ENCODE data around the gene SCGB1C1. TPM values are rescaled to one million over a fixed set of nuclear protein-coding genes. Genes with fewer than 3 reads are reported as not detected.

Gene SCGB1C1
- total and polyA plus RNA-seq, 2 of the 8 experiments (the other 6 are each of a cell fraction or from before 2014, with no cell fraction given): not detected

- WGBS, 2 experiments (ENCODE audit: extremely low coverage in 1 of 2, insufficient coverage in 1 of 2, insufficient read length in 1 of 2, insufficient replicate concordance in 2 of 2, low coverage in 1 of 2, low lambda C conversion rate in 2 of 2, missing lambda C conversion rate in 1 of 2): 2% methylated on average over 57 of the region's 57 CpGs; no CpG with 5 or more reads in 1 of the 2 experiments
- POLR2A ChIA-PET (ENCODE audit: partially characterized antibody): interaction anchor here (0.6 to 2.3 kb wide), 10 partner anchors 8 to 298 kb away, joined by 3 to 11 read pairs (median 4); partner anchors contain the start of gene RNH1
- no peak for TF ChIP-seq NANOG (IDR thresholded peaks at IDR 0.05; ENCODE audit: insufficient read depth, low read depth, low read length, poor library complexity, severe bottlenecking)
- peak; percentile 62 for TF ChIP-seq TAF1 (IDR thresholded peaks at IDR 0.05; ENCODE audit: low read depth, low read length)
- peak; percentile 41; the same call in 1 of the 2 replicates for TF ChIP-seq CREB1 (IDR thresholded peaks at IDR 0.05)
- TF ChIP-seq POLR2A (IDR thresholded peaks at IDR 0.05; ENCODE audit: control extremely low read depth in 1 of 2, low read depth in 2 of 2, low read length in 2 of 2): peak in 1 of 2 experiments; percentile 45; a peak in 2 of 3 replicates
- peak; percentile 23 for TF ChIP-seq ASH2L (IDR thresholded peaks at IDR 0.05; ENCODE audit: low read length)
- peak; percentile 28 for TF ChIP-seq TAF7 (optimal IDR thresholded peaks at IDR 0.05; ENCODE audit: borderline replicate concordance, low read depth, low read length)
- TF ChIP-seq TEAD4 (IDR thresholded peaks at IDR 0.05; ENCODE audit: low read depth, low read length): no peak
- no peak for TF ChIP-seq USF2 (IDR thresholded peaks at IDR 0.05; ENCODE audit: low read length)
- no peak; the same call in 1 of the 2 replicates for TF ChIP-seq RBBP5 (IDR thresholded peaks at IDR 0.05; ENCODE audit: borderline replicate concordance, low read depth, low read length)
- TF ChIP-seq POLR2AphosphoS5 (IDR thresholded peaks at IDR 0.05; ENCODE audit: low read depth, low read length): peak; percentile 27; the same call in 1 of the 2 replicates
- peak; percentile 74; the same call in 1 of the 2 replicates for TF ChIP-seq PHF8 (conservative IDR thresholded peaks at IDR 0.05; ENCODE audit: low read depth, low read length)
These were observed 15.5 kb downstream of the SCGB1C1 start for GRCh38 chr11:208181-208916.

More at GRCh38 chr11:208181-208916, 15.5 kb downstream of the SCGB1C1 start:
- Histone ChIP-seq H3K79me2 (ENCODE audit: control insufficient read depth in 1 of 2, insufficient read depth in 2 of 2, low read length in 2 of 2) (peaks cover 0 to 31% of the 10 kb centered on the region in 2 experiments; a peak in 3 of 4 replicates), H3K9me3 (ENCODE audit: insufficient read depth in 2 of 2, low read depth in 1 of 2, low read length in 1 of 2) (no peaks in the 10 kb centered on the region), H2AK5ac (ENCODE audit: low read depth, low read length) (peak overlapping the region; percentile 41; the same call in 1 of the 2 replicates), H2BK15ac (ENCODE audit: low read length) (no peak overlapping the region), H3K4ac (replicated peaks; ENCODE audit: insufficient read length, low read depth, low read length) (no peak overlapping the region), H2BK20ac (ENCODE audit: low read length) (no peak overlapping the region), H4K91ac (replicated peaks; ENCODE audit: insufficient read length, low read length) (peak overlapping the region; percentile 48), H2BK120ac (replicated peaks; ENCODE audit: low read depth, low read length) (no peak overlapping the region), H2AFZ (ENCODE audit: low read length) (no peak overlapping the region), H3K27me3 (replicated peaks in 1 of 4; ENCODE audit: control insufficient read depth in 3 of 4, extremely low read depth in 1 of 4, insufficient read depth in 3 of 4, low read length in 3 of 4) (no peaks in the 10 kb centered on the region), H3K4me3 (ENCODE audit: extremely low read depth in 1 of 4, insufficient read depth in 2 of 4, low read depth in 3 of 4, low read length in 4 of 4) (peak overlapping the region; percentile 85 to 89 (median 87)), H3K9ac (replicated peaks in 1 of 4; ENCODE audit: extremely low read depth in 1 of 4, low read depth in 3 of 4, low read length in 3 of 4) (peak overlapping the region; percentile 51 to 76 (median 73)), H2BK5ac (ENCODE audit: low read depth, low read length) (peak overlapping the region; percentile 47), H4K20me1 (replicated peaks in 1 of 2; ENCODE audit: control insufficient read depth in 1 of 2, insufficient read depth in 2 of 2, low read length in 2 of 2) (peaks cover 0 to 31% of the 10 kb centered on the region in 2 experiments), H3K36me3 (ENCODE audit: control insufficient read depth in 2 of 4, insufficient read depth in 4 of 4, low read length in 3 of 4) (peaks cover 26 to 48% (median 36%) of the 10 kb centered on the region in 4 experiments), H3K79me1 (ENCODE audit: low read depth, low read length) (peaks cover 11% of the 10 kb centered on the region), H3K18ac (ENCODE audit: extremely low read depth, low read length) (peak overlapping the region; percentile 68; the same call in 1 of the 2 replicates), H3K56ac (replicated peaks; ENCODE audit: insufficient read length, low read depth, low read length) (no peak overlapping the region), H3K4me1 (replicated peaks in 1 of 4; ENCODE audit: control insufficient read depth in 3 of 4, insufficient read depth in 4 of 4, low read length in 3 of 4) (peaks cover 0 to 23% (median 9%) of the 10 kb centered on the region in 4 experiments; a peak in 5 of 7 replicates), H3K4me2 (ENCODE audit: insufficient read depth in 1 of 2, low read depth in 2 of 2, low read length in 2 of 2) (peak overlapping the region; percentile 97 to 100), H3K27ac (ENCODE audit: low read depth, low read length) (peak overlapping the region; percentile 74), H3K14ac (ENCODE audit: insufficient read length) (no peak overlapping the region), H4K8ac (ENCODE audit: extremely low read depth, insufficient read depth, low read length) (peak overlapping the region; percentile 78; the same call in 1 of the 2 replicates), H4K5ac (ENCODE audit: insufficient read length, low read depth, low read length) (peak overlapping the region; percentile 84), H3K23ac (ENCODE audit: insufficient read length) (no peak overlapping the region), H2BK12ac (ENCODE audit: low read depth, low read length) (no peak overlapping the region), H3K23me2 (ENCODE audit: low read depth, low read length) (peaks cover 22% of the 10 kb centered on the region)
- no peak for FAIRE-seq
- CTCF ChIA-PET (ENCODE audit: partially characterized antibody): interaction anchor here (0.8 to 1.3 kb wide), 5 partner anchors 10 to 161 kb away, joined by 3 to 4 read pairs (median 3); partner anchors contain the start of gene B4GALNT4
- DNase-seq (ENCODE audit: low read depth in 1 of 2, low spot score in 2 of 2): peak; percentile 29 to 80

Measured in H1 (cell line).